ENCODE results near the gene HIVEP3. TPM values are rescaled to one million over a fixed set of nuclear protein-coding genes. Genes with fewer than 3 reads are reported as not detected.

The HIVEP3 gene
- total and polyA plus RNA-seq, 8 donors, result 1.8 to 65.3 (median 3.8) TPM

DNA sequence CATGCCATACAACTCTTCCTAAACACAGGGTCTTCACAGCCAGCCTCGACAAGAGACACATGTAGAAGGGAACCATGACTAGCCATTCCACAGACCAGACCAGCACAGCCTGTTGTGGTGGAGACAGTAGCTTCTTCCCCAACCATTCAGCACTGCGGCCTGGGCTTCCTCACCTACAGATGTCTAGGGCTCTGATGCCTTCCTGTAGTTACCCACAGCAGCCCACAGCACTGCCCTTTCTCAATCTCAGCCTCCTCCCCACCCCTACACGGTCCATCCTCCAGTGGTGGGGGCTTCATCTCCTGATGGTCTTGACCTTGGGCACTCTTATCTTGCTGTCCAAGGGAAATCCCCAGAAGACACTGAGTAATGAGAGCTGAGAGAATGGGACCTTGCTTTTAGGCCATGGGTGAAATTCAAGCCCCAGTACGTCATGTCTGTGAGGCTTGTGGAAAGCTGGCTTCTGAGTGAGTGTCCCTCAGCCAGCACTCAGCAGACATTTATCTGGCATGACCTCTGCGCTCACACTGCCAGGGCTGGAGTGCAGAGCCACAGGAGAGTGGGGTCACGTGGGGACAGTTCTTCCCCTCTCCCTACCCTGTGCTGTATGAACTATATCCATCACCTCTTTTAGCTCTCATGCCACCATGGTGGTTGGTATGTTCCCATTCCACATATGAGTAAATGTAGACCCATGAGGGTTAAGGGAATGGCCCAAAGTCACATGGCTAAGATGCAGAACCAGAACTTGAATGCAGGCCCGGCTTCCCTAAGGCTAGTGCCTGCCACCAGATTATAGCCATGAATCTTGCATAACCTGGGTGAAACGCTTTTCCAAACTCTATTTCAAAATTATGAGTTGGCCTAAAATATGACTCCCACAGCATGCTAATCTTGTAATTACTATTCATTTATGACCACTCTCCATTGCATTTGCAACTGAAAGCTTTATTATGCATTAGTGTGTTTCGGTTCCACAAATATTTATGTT lies 104.7 kb downstream of the HIVEP3 start:
- Histone ChIP-seq H3K4me1 (peaks cover 0 to 11% (median 1%) of the 10 kb centered on the region in 4 donors), H3K9me3 (no peaks in the 10 kb centered on the region), H3K27me3 (no peaks in the 10 kb centered on the region), H3K4me3 (no peak overlapping the region), H3K27ac (no peak overlapping the region), H3K36me3 (no peaks in the 10 kb centered on the region)
- intact Hi-C loops (cut with DNase I; ENCODE audit: low total_unique reads), result no loop called here
- DNase-seq, result no peak
- TF ChIP-seq, protein P1, sequence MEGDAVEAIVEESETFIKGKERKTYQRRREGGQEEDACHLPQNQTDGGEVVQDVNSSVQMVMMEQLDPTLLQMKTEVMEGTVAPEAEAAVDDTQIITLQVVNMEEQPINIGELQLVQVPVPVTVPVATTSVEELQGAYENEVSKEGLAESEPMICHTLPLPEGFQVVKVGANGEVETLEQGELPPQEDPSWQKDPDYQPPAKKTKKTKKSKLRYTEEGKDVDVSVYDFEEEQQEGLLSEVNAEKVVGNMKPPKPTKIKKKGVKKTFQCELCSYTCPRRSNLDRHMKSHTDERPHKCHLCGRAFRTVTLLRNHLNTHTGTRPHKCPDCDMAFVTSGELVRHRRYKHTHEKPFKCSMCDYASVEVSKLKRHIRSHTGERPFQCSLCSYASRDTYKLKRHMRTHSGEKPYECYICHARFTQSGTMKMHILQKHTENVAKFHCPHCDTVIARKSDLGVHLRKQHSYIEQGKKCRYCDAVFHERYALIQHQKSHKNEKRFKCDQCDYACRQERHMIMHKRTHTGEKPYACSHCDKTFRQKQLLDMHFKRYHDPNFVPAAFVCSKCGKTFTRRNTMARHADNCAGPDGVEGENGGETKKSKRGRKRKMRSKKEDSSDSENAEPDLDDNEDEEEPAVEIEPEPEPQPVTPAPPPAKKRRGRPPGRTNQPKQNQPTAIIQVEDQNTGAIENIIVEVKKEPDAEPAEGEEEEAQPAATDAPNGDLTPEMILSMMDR (IDR thresholded peaks at IDR 0.05), result no peak
- no peak for TF ChIP-seq POLR2AphosphoS5 (IDR thresholded peaks at IDR 0.05)
- no peak for TF ChIP-seq POLR2A (IDR thresholded peaks at IDR 0.05)
- TF ChIP-seq EP300 (IDR thresholded peaks at IDR 0.05), result no peak
- WGBS, 5 donors, result 80 to 91% (median 88%) methylated on average over 8 to 9 of the region's 9 CpGs

DNA sequence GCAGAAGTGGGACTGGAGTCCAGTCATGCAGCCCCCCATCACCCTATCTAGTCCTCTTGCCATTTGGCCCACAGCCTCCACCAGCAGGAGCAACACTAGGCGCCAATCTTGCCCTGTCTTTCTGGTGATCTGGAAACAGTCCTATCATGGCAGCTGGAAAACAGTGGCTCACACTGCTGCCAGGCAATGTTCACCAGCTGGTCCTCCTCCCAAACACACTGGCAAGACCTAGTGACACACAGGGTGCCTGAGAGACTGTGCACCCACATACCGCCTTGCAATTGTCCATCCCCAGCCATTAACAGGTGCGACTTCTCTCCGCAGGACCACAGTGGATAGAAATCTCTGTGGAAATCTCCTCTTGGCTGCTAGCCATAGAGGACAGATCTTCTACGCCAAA lies 105.5 kb downstream of the HIVEP3 start:
- Histone ChIP-seq H3K4me3 (no peak overlapping the region), H3K36me3 (no peaks in the 10 kb centered on the region), H3K9me3 (no peaks in the 10 kb centered on the region), H3K27ac (no peak overlapping the region), H3K4me1 (peaks cover 0 to 11% (median 1%) of the 10 kb centered on the region in 4 donors), H3K27me3 (no peaks in the 10 kb centered on the region)
- DNase-seq, result no peak
- WGBS, 5 donors, result 73 to 96% (median 82%) methylated on average over 4 to 5 of the region's 5 CpGs
- no peak for TF ChIP-seq POLR2A (IDR thresholded peaks at IDR 0.05)
- TF ChIP-seq POLR2AphosphoS5 (IDR thresholded peaks at IDR 0.05), result no peak
- TF ChIP-seq, protein P1 (IDR thresholded peaks at IDR 0.05), result no peak
- no peak for TF ChIP-seq EP300 (IDR thresholded peaks at IDR 0.05)
- intact Hi-C loops (cut with DNase I; ENCODE audit: low total_unique reads), result no loop called here

DNA sequence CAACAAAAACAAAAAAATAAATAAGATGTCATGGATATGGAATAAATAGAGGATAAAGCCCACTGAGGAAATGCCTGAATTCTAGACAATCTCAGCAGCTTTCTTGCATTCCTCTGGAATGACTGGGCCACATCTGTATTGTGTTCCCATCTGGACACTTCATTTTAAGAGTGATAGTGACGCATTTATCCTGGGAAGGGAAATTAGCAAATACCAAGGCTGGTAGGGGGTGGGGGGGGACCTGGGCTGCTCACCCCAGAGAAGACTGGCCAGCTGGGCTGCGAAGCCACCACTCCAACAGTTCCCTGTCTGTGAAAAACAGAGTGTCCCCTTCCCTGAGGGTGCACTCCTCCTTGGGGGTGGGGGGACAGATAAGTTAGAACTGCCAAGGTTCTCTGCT lies 106.3 kb downstream of the HIVEP3 start:
- DNase-seq, result no peak
- Histone ChIP-seq H3K27ac (no peak overlapping the region), H3K36me3 (no peaks in the 10 kb centered on the region), H3K27me3 (no peaks in the 10 kb centered on the region), H3K4me1 (peaks cover 0 to 11% (median 1%) of the 10 kb centered on the region in 4 donors), H3K9me3 (no peaks in the 10 kb centered on the region), H3K4me3 (no peak overlapping the region)
- 65 to 94% (median 78%) methylated on average over 2 of the region's 2 CpGs for WGBS, 5 donors
- intact Hi-C loops (cut with DNase I; ENCODE audit: low total_unique reads), result no loop called here
- TF ChIP-seq, protein P1 (IDR thresholded peaks at IDR 0.05), result no peak
- TF ChIP-seq POLR2A (IDR thresholded peaks at IDR 0.05) (no peak), EP300 (IDR thresholded peaks at IDR 0.05) (no peak), POLR2AphosphoS5 (IDR thresholded peaks at IDR 0.05) (no peak)

DNA sequence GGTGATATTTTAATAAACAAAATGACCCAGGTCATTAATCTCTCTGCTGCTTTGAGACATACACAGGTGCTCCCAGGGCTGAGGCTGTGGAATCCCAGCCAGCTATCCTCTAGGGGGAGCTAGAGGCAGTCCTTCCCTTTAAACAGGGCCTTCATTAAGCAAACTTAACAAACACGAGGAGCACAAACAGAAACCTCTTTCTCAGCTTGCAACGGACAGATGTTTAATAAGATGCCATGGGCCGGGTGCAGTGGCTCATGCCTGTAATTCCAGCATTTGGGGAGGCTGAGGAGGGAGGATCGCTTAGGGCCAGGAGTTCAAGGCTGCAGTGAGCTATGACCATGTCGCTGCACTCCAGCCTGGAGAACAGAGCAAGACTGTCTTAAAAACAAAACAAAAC lies 106.7 kb downstream of the HIVEP3 start:
- DNase-seq, result peak; percentile 70 to 79
- Histone ChIP-seq H3K9me3 (no peaks in the 10 kb centered on the region), H3K4me1 (peaks cover 0 to 11% (median 1%) of the 10 kb centered on the region in 4 donors), H3K4me3 (no peak overlapping the region), H3K27ac (no peak overlapping the region), H3K27me3 (no peaks in the 10 kb centered on the region), H3K36me3 (no peaks in the 10 kb centered on the region)
- TF ChIP-seq, protein P1 (IDR thresholded peaks at IDR 0.05), result peak in 4 of 7 experiments; percentile 52 to 62 (median 59)
- no peak for TF ChIP-seq POLR2A (IDR thresholded peaks at IDR 0.05)
- intact Hi-C loops (cut with DNase I; ENCODE audit: low total_unique reads), result no loop called here
- WGBS, 5 donors, result 39 to 49% (median 42%) methylated on average over 5 of the region's 5 CpGs
